ENCODE data around the gene C19orf12.
"Not testable (repeated sequence)": the region's sequence is repeated elsewhere in the genome, so short reads cannot be mapped to it uniquely, and the experiment has no call there.

Gene C19orf12

GRCh38 chr19:29675120-29675649, 39.9 kb downstream of the C19orf12 start:
- DNase-seq: no peak

- DNase-seq: no peak
Observed at GRCh38 chr19:29674374-29675119, 40.5 kb downstream of the C19orf12 start.

GRCh38 chr19:29673451-29674371, 41.4 kb downstream of the C19orf12 start:
- no peak for DNase-seq

- peak; percentile 54 to 97 (median 83) for DNase-seq
Observed at GRCh38 chr19:29672933-29673336, 42.1 kb downstream of the C19orf12 start.

- no peak for DNase-seq
Observed at GRCh38 chr19:29672319-29672932, 42.6 kb downstream of the C19orf12 start.

- peak; percentile 37 to 99 (median 77) for DNase-seq
Observed at GRCh38 chr19:29671393-29672160, 43.5 kb downstream of the C19orf12 start.

GRCh38 chr19:29671026-29671392, 44.1 kb downstream of the C19orf12 start:
- DNase-seq: not testable (repeated sequence)

- DNase-seq: no peak
Observed at GRCh38 chr19:29670255-29670654, 44.8 kb downstream of the C19orf12 start.

GRCh38 chr19:29668746-29669609, 46.1 kb downstream of the C19orf12 start:
- no peak for DNase-seq

GRCh38 chr19:29667901-29668341, 47.1 kb downstream of the C19orf12 start:
- peak in 3 of 5 experiments; percentile 65 to 88 (median 85) for DNase-seq

GRCh38 chr19:29667387-29667783, 47.7 kb downstream of the C19orf12 start:
- no peak for DNase-seq

GRCh38 chr19:29666578-29667386, 48.3 kb downstream of the C19orf12 start:
- DNase-seq: peak in 1 of 5 experiments; percentile 36

- peak in 1 of 5 experiments; percentile 34 for DNase-seq
Observed at GRCh38 chr19:29665826-29666577, 49.1 kb downstream of the C19orf12 start.

GRCh38 chr19:29665215-29665825, 49.7 kb downstream of the C19orf12 start, which contains the start of gene PLEKHF1:
Gene PLEKHF1, plus strand, starts transcription at chr19:29665461. Its CDS starts 8,379 bp downstream, at chr19:29673840.
- DNase-seq: peak; percentile 76 to 86 (median 76)

GRCh38 chr19:29664753-29665214, 50.3 kb downstream of the C19orf12 start:
- no peak for DNase-seq

- no peak for DNase-seq
Observed at GRCh38 chr19:29663861-29664752, 51.0 kb downstream of the C19orf12 start.

GRCh38 chr19:29662604-29663404, 52.3 kb downstream of the C19orf12 start:
- DNase-seq: no peak

Data from T-helper 2 cell (primary cell).